ENCODE results near the gene SLC12A1. TPM values are rescaled to one million over a fixed set of nuclear protein-coding genes. Genes with fewer than 3 reads are reported as not detected.

Gene SLC12A1
- total RNA-seq, 1 experiment from 2014 or later, result not detected

- intact Hi-C loops (cut with micrococcal nuclease; ENCODE audit: unreplicated experiment), result no loop called here
- no TSS peak for BruUV-seq (replicated peaks)
- CTCF ChIA-PET, result no interaction called here
Observed at GRCh38 chr15:48323294-48323693, 117.2 kb downstream of the SLC12A1 start.

DNA sequence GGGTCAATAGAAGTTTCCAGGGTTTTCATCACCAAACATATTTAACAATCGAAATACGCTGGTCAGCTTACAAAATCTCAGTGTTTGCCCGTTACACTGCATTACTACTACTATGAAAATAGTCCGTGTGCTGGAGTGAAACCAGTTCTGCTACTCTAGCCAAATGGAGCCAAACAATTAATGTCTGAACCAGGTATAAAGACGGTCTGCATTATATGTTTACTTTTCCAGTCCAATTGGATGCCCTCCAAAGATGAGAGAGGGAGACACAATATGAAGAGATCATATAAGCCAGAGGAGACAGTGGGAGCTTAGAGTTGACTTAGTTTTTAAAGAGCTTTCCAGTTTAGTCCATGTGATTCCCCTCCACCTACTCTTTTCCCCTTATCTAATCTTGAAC lies 118.8 kb downstream of the SLC12A1 start:
- no TSS peak for BruUV-seq (replicated peaks)
- no peak for DNase-seq (ENCODE audit: low read depth, low spot score)
- CTCF ChIA-PET, result no interaction called here

More at GRCh38 chr15:48323294-48323693, 117.2 kb downstream of the SLC12A1 start:
- no peak for DNase-seq (ENCODE audit: low read depth, low spot score)
- TF ChIP-seq, protein P1, sequence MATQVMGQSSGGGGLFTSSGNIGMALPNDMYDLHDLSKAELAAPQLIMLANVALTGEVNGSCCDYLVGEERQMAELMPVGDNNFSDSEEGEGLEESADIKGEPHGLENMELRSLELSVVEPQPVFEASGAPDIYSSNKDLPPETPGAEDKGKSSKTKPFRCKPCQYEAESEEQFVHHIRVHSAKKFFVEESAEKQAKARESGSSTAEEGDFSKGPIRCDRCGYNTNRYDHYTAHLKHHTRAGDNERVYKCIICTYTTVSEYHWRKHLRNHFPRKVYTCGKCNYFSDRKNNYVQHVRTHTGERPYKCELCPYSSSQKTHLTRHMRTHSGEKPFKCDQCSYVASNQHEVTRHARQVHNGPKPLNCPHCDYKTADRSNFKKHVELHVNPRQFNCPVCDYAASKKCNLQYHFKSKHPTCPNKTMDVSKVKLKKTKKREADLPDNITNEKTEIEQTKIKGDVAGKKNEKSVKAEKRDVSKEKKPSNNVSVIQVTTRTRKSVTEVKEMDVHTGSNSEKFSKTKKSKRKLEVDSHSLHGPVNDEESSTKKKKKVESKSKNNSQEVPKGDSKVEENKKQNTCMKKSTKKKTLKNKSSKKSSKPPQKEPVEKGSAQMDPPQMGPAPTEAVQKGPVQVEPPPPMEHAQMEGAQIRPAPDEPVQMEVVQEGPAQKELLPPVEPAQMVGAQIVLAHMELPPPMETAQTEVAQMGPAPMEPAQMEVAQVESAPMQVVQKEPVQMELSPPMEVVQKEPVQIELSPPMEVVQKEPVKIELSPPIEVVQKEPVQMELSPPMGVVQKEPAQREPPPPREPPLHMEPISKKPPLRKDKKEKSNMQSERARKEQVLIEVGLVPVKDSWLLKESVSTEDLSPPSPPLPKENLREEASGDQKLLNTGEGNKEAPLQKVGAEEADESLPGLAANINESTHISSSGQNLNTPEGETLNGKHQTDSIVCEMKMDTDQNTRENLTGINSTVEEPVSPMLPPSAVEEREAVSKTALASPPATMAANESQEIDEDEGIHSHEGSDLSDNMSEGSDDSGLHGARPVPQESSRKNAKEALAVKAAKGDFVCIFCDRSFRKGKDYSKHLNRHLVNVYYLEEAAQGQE (IDR thresholded peaks at IDR 0.05; ENCODE audit: insufficient read depth in 1 of 2, low read depth in 2 of 2, low read length in 1 of 2), result no peak
- TF ChIP-seq CTCF (IDR thresholded peaks at IDR 0.05), result no peak
- TF ChIP-seq TCF7L2 (IDR thresholded peaks at IDR 0.05; ENCODE audit: low read depth, low read length), result no peak
- TF ChIP-seq POLR2AphosphoS5 (IDR thresholded peaks at IDR 0.05; ENCODE audit: low read depth, low read length), result no peak
- TF ChIP-seq SIN3A (IDR thresholded peaks at IDR 0.05; ENCODE audit: borderline replicate concordance, insufficient read depth, low read depth, low read length), result no peak
- in situ Hi-C loops (cut with HindIII; ENCODE audit: low pct_unique_long_range_greater_than_20kb, low sequenced_read_pairs), result no loop called here
- Histone ChIP-seq H3K36me3 (ENCODE audit: control insufficient read depth, insufficient read depth, low read length) (no peaks in the 10 kb centered on the region), H3K4me3 (ENCODE audit: low read depth in 2 of 2, low read length in 2 of 2) (no peak overlapping the region), H3K27ac (ENCODE audit: low read length) (no peak overlapping the region), H3K9me3 (ENCODE audit: control insufficient read depth, insufficient read depth, low read depth, low read length) (no peaks in the 10 kb centered on the region), H3K4me1 (ENCODE audit: control insufficient read depth, insufficient read depth, low read length) (no peaks in the 10 kb centered on the region), H3K27me3 (ENCODE audit: control insufficient read depth, insufficient read depth, low read length) (no peaks in the 10 kb centered on the region)
- no peak for ATAC-seq
- POLR2A ChIA-PET, result no interaction called here

More for the DNA sequence above, 118.8 kb downstream of the SLC12A1 start:
- ATAC-seq, result no peak
- Histone ChIP-seq H3K4me1 (ENCODE audit: control insufficient read depth, insufficient read depth, low read length) (peaks cover under 1% of the 10 kb centered on the region; the same call in 1 of the 2 replicates), H3K36me3 (ENCODE audit: control insufficient read depth, insufficient read depth, low read length) (no peaks in the 10 kb centered on the region), H3K27ac (ENCODE audit: low read length) (no peak overlapping the region), H3K9me3 (ENCODE audit: control insufficient read depth, insufficient read depth, low read depth, low read length) (no peaks in the 10 kb centered on the region), H3K27me3 (ENCODE audit: control insufficient read depth, insufficient read depth, low read length) (no peaks in the 10 kb centered on the region), H3K4me3 (ENCODE audit: low read depth in 2 of 2, low read length in 2 of 2) (no peak overlapping the region)
- TF ChIP-seq SIN3A (IDR thresholded peaks at IDR 0.05; ENCODE audit: borderline replicate concordance, insufficient read depth, low read depth, low read length) (no peak), TCF7L2 (IDR thresholded peaks at IDR 0.05; ENCODE audit: low read depth, low read length) (no peak), CTCF (IDR thresholded peaks at IDR 0.05) (no peak), POLR2AphosphoS5 (IDR thresholded peaks at IDR 0.05; ENCODE audit: low read depth, low read length) (no peak)
- TF ChIP-seq, protein P1 (IDR thresholded peaks at IDR 0.05; ENCODE audit: insufficient read depth in 1 of 2, low read depth in 2 of 2, low read length in 1 of 2), result no peak
- in situ Hi-C loops (cut with HindIII; ENCODE audit: low pct_unique_long_range_greater_than_20kb, low sequenced_read_pairs) (no loop called here), intact Hi-C loops (cut with micrococcal nuclease; ENCODE audit: unreplicated experiment) (no loop called here)
- POLR2A ChIA-PET, result no interaction called here

Measured in Panc1 (cell line).